HG03097 (cell line): ENCODE measurements around the gene EIF4G3.
A peak's percentile ranks its signal among the peaks of the same experiment; 100 is the strongest.
"Not testable (repeated sequence)": the region's sequence is repeated elsewhere in the genome, so short reads cannot be mapped to it uniquely, and the experiment has no call there.

Experiments
- ATAC-seq: cut with Tn5 transposase; IDR thresholded peaks from one replicate; pipeline ENCODE4 v1.9.1; 2021; ENCODE audit not compliant: unreplicated experiment, low FRiP score

EIF4G3 gene

GRCh38 chr1:20837554-20838192 is 339.0 kb downstream of the EIF4G3 start:
- no peak for ATAC-seq

GRCh38 chr1:20836230-20836629 is 340.5 kb downstream of the EIF4G3 start:
- ATAC-seq = no peak

GRCh38 chr1:20834780-20835179 is 341.9 kb downstream of the EIF4G3 start:
- no peak for ATAC-seq

- no peak for ATAC-seq
Observed at GRCh38 chr1:20834192-20834591, 342.5 kb downstream of the EIF4G3 start.

GRCh38 chr1:20830378-20830777 is 346.3 kb downstream of the EIF4G3 start:
- no peak for ATAC-seq

GRCh38 chr1:20829946-20830345 is 346.8 kb downstream of the EIF4G3 start:
- no peak for ATAC-seq

- no peak for ATAC-seq
Observed at GRCh38 chr1:20829531-20829930, 347.2 kb downstream of the EIF4G3 start.

GRCh38 chr1:20823845-20824244 is 352.9 kb downstream of the EIF4G3 start:
- ATAC-seq = no peak

- ATAC-seq = no peak
Observed at GRCh38 chr1:20821466-20821865, 355.2 kb downstream of the EIF4G3 start.

- no peak for ATAC-seq
Observed at GRCh38 chr1:20819818-20820217, 356.9 kb downstream of the EIF4G3 start.

- no peak for ATAC-seq
Observed at GRCh38 chr1:20814534-20814871, 362.2 kb downstream of the EIF4G3 start.

- no peak for ATAC-seq
Observed at GRCh38 chr1:20811916-20812315, 364.8 kb downstream of the EIF4G3 start.

GRCh38 chr1:20793236-20793635 is 383.5 kb downstream of the EIF4G3 start:
- ATAC-seq = no peak

GRCh38 chr1:20792196-20792595 is 384.5 kb downstream of the EIF4G3 start:
- ATAC-seq = no peak

GRCh38 chr1:20790785-20791184 is 385.9 kb downstream of the EIF4G3 start:
- no peak for ATAC-seq

- not testable (repeated sequence) for ATAC-seq
Observed at GRCh38 chr1:20789598-20789997, 387.1 kb downstream of the EIF4G3 start.

GRCh38 chr1:20787840-20788795 is 388.6 kb downstream of the EIF4G3 start:
- no peak for ATAC-seq

- ATAC-seq = peak; percentile 43
Observed at GRCh38 chr1:20787029-20787839, 389.5 kb downstream of the EIF4G3 start, which contains the start of gene HP1BP3. TSS of gene HP1BP3 (minus strand) at chr1:20787307. CDS start at chr1:20780440, 6,867 bp downstream.

- ATAC-seq = peak; percentile 69
Observed at GRCh38 chr1:20786253-20787028, 390.3 kb downstream of the EIF4G3 start.

GRCh38 chr1:20785907-20786252 is 390.8 kb downstream of the EIF4G3 start:
- ATAC-seq = no peak
